Measurements from ENCODE around the gene RABAC1.

Gene RABAC1

DNA sequence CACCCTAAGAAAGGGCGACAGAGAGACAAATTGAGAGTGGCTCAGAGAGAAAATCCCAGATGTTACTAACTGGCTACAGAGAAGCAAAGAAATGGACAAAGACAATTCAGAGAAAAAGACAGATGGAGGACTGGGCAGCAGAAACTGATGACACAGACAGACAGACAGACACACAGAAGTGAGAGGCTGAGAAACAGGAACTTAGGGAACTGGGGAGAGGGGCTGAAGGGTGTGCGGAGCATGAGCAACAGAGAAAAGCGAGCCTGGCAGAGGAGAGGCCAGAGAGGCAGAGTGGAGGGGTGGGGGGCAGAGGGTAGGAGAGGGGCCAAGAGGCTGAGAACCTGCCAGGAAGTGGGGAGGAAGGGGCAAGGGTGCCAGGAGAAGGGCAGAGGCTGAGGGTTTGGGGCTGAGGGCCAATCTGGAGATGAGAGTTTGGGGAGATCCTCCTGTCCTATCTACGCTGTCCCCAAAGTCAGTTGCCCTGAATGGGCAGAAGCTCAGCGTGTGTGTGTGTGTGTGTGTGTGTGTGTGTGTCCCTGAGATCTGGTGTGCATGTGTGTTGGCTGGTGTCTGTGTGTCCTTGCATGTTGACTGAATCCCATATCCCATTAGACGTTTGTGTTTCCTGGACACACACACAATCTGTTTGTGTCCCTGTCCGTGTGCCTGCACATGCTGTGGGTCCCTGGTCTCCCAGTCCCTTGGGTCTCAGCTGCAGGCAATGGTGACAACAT is 25.3 kb downstream of the RABAC1 start:
- no peak overlapping the region for H3K4me3 ChIP-seq (ENCODE audit: low read length)
- peaks cover 7% of the 10 kb centered on the region for H3K4me1 ChIP-seq (ENCODE audit: insufficient read depth, low read length)
- H3K9ac ChIP-seq (ENCODE audit: low read depth, low read length), result no peak overlapping the region
- H3K27ac ChIP-seq (ENCODE audit: low read depth, low read length), result no peak overlapping the region
- no peaks in the 10 kb centered on the region for H3K9me3 ChIP-seq (ENCODE audit: insufficient read depth, low read depth, low read length)
- H3K27me3 ChIP-seq (ENCODE audit: insufficient read depth, low read length), result peaks cover 94% of the 10 kb centered on the region
- H3K36me3 ChIP-seq (ENCODE audit: insufficient read depth, low read length), result no peaks in the 10 kb centered on the region
- WGBS, result 42% methylated on average over 7 of the region's 7 CpGs

DNA sequence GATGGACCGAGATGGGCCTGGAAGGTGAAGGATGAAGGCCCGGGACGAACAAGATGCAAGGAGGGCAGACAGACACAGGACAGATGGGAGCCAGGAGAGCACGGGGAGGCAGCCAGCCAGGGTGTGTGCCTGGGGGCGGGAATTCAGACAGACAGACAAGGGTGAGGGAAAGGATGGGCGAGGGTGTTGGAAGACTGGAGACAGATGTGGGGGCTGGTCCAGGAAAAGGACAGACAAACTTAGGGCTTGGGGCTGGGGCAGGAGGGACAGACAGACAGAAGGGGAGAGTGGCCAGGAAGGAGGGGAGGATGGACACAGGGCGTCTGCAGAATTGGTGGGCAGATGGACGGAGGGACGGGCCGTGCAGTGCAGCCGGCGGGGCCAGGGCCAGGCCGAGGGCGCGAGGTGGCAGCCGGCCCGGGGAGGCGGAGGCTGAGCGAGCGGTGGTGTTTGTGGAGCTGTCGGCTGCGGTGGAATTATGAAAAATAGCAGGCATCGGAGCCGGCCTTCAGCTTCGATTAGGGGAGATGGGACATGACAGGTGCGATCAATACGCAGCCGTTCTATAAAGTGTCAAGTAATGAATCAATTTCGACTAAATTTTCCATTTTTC is 26.3 kb downstream of the RABAC1 start:
- H3K4me1 ChIP-seq (ENCODE audit: insufficient read depth, low read length), result peaks cover 7% of the 10 kb centered on the region
- no peaks in the 10 kb centered on the region for H3K36me3 ChIP-seq (ENCODE audit: insufficient read depth, low read length)
- 25% methylated on average over 29 of the region's 29 CpGs for WGBS
- H3K4me3 ChIP-seq (ENCODE audit: low read length), result no peak overlapping the region
- peaks cover 100% of the 10 kb centered on the region for H3K27me3 ChIP-seq (ENCODE audit: insufficient read depth, low read length)
- H3K9me3 ChIP-seq (ENCODE audit: insufficient read depth, low read depth, low read length), result no peaks in the 10 kb centered on the region
- no peak overlapping the region for H3K9ac ChIP-seq (ENCODE audit: low read depth, low read length)
- no peak overlapping the region for H3K27ac ChIP-seq (ENCODE audit: low read depth, low read length)

DNA sequence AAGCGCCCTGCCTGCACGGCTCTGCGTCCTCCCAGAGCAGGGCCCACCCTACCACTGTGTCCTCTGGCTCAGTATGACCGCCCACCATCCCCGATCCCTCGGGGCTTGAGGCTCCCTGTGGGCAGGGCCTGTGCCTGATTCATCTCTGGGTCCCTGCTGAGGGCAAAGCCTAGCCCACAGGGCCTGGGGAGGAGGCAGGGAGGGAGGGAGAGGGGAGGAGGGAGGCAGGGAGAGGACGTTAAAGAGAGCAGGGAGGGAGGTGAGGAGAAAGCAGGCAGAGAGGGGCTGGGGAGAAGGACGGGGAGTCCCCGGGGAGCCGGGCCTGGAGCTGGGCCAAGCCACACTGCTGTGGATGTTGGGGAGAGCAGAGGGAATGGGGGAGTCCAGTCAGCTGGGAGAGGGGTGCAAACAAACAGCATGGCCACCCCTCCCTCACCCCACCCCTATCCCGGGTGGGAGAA is 26.8 kb downstream of the RABAC1 start:
- H3K9me3 ChIP-seq (ENCODE audit: insufficient read depth, low read depth, low read length), result no peaks in the 10 kb centered on the region
- H3K36me3 ChIP-seq (ENCODE audit: insufficient read depth, low read length), result no peaks in the 10 kb centered on the region
- peaks cover 100% of the 10 kb centered on the region for H3K27me3 ChIP-seq (ENCODE audit: insufficient read depth, low read length)
- WGBS, result 7% methylated on average over 11 of the region's 11 CpGs
- no peak overlapping the region for H3K27ac ChIP-seq (ENCODE audit: low read depth, low read length)
- no peak overlapping the region for H3K4me3 ChIP-seq (ENCODE audit: low read length)
- no peak overlapping the region for H3K9ac ChIP-seq (ENCODE audit: low read depth, low read length)
- H3K4me1 ChIP-seq (ENCODE audit: insufficient read depth, low read length), result peaks cover 7% of the 10 kb centered on the region

DNA sequence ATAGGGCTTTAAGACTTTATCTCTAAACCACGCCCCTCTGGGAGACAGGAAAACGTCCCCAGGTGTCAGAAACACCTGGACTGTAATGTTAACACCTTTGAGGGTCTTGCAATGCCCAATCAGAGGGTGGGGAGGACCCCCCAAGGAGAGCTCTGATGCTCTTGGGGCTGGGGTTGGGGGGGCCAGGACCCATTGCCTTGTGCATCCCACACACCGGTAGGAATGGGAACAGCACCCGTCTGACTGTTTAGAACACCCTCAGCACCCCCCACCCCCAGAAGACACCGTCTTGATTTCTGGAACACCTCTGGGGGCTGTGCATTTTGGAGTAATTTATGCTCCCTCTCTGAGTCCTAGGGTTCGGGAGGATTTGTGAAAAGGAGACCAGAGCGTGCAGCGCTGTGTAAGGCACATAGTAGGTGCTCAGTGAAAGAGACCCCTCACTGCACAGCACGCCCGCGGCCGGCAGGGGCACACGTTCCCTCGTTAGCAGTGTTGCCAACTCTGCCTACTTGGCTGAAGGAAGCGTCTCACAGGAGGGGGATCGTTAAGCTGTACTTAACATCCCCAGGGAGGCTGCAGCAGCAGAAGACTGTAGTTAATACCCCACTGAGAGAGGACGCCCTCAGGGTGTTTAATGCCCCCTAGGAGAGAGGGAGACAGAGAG is 28.1 kb downstream of the RABAC1 start:
- H3K4me1 ChIP-seq (ENCODE audit: insufficient read depth, low read length), result peaks cover 7% of the 10 kb centered on the region
- H3K4me3 ChIP-seq (ENCODE audit: low read length), result no peak overlapping the region
- H3K36me3 ChIP-seq (ENCODE audit: insufficient read depth, low read length), result no peaks in the 10 kb centered on the region
- 6% methylated on average over 16 of the region's 17 CpGs for WGBS
- peaks cover 100% of the 10 kb centered on the region for H3K27me3 ChIP-seq (ENCODE audit: insufficient read depth, low read length)
- H3K27ac ChIP-seq (ENCODE audit: low read depth, low read length), result no peak overlapping the region
- no peaks in the 10 kb centered on the region for H3K9me3 ChIP-seq (ENCODE audit: insufficient read depth, low read depth, low read length)
- H3K9ac ChIP-seq (ENCODE audit: low read depth, low read length), result no peak overlapping the region

DNA sequence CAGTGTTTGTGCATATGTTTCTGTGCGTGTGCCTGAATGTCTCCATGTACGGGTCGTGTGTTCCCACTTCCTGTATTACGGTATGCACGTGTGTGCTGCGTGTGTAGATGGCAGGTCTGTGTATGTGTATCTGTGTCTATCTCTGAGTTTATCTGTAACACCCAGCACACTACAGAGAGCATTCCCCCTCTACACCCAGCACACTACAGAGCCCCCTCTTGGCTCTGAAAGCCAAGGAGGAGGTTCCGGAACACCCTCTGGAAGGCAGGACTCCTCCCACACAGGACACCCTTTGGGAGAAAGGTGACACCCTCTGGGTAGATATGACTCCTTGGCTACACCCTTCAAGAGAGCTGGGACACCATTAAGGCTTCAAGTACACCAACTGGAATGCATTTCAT is 28.8 kb downstream of the RABAC1 start:
- H3K36me3 ChIP-seq (ENCODE audit: insufficient read depth, low read length), result no peaks in the 10 kb centered on the region
- H3K27me3 ChIP-seq (ENCODE audit: insufficient read depth, low read length), result peaks cover 100% of the 10 kb centered on the region
- no peak overlapping the region for H3K4me3 ChIP-seq (ENCODE audit: low read length)
- 46% methylated on average over 4 of the region's 7 CpGs for WGBS
- peaks cover 7% of the 10 kb centered on the region for H3K4me1 ChIP-seq (ENCODE audit: insufficient read depth, low read length)
- no peak overlapping the region for H3K27ac ChIP-seq (ENCODE audit: low read depth, low read length)
- H3K9ac ChIP-seq (ENCODE audit: low read depth, low read length), result no peak overlapping the region
- no peaks in the 10 kb centered on the region for H3K9me3 ChIP-seq (ENCODE audit: insufficient read depth, low read depth, low read length)

DNA sequence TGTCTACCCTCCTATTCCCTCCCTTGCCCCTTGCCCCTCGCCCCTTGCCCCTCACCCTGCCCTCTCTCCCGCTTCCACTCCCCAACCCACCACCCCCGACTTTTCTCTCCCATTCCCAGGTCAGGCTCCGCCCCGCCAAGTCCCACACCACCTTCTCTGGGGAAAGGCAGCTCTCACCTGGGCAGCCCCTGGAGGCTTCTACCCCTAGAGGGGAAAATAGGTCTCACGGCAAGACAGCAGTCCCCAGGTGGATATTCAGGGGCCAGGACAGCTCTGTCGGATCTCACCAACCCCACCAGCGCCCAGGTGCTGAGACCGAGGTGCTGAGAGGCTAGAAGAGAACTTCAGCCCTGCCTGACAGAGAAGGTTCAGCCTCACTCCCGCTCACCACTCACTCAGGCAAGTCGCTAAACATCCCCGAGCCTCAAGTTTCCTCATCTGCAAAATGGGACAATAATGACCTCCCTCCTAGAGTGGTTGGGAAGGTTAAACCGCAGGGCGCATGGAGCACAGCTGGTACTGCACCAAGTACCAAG is 29.5 kb downstream of the RABAC1 start:
- Histone ChIP-seq H3K27me3 (ENCODE audit: insufficient read depth, low read length) (peaks cover 100% of the 10 kb centered on the region), H3K9ac (ENCODE audit: low read depth, low read length) (no peak overlapping the region), H3K4me1 (ENCODE audit: insufficient read depth, low read length) (peaks cover 7% of the 10 kb centered on the region)

DNA sequence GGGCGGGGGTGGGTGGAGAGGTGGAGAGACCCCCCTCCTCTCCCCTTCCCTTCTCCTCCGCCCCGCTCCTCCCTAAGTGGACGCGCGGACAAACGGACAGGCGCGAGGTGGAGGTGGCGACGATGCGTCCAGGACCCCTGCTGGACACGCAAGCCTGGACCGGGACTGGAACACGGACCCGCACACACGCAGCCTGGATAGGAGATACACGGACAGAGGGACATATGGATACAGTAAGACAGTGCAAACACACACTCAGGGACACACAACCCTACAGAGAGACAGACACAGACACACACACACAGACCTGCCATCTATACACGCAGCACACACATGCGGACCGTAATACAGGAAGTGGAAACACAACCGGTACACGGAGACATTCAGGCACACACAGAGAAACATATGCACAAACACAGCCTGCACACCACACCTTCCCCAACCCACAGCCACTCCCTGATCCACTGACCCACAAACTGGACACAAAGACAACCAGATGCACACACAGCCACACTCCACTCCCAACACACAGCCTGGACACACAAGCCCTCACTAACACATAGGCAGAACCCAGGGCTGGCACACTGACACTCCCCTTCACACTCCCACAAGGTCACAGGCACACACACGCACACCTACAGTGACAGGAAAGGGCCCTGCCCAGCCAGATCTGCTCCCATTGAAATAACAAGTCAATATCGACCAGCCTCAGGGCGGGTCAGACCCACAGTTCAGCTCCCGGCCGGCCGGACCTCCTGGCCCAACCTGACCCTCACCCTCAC is 30.2 kb downstream of the RABAC1 start:
- Histone ChIP-seq H3K27me3 (ENCODE audit: insufficient read depth, low read length) (peaks cover 100% of the 10 kb centered on the region), H3K4me1 (ENCODE audit: insufficient read depth, low read length) (peaks cover 7% of the 10 kb centered on the region), H3K36me3 (ENCODE audit: insufficient read depth, low read length) (no peaks in the 10 kb centered on the region), H3K9ac (ENCODE audit: low read depth, low read length) (no peak overlapping the region), H3K9me3 (ENCODE audit: insufficient read depth, low read depth, low read length) (no peaks in the 10 kb centered on the region), H3K4me3 (ENCODE audit: low read length) (no peak overlapping the region), H3K27ac (ENCODE audit: low read depth, low read length) (no peak overlapping the region)
- 5% methylated on average over 28 of the region's 29 CpGs for WGBS

More for the DNA sequence above, 29.5 kb downstream of the RABAC1 start:
- Histone ChIP-seq H3K4me3 (ENCODE audit: low read length) (no peak overlapping the region), H3K9me3 (ENCODE audit: insufficient read depth, low read depth, low read length) (no peaks in the 10 kb centered on the region), H3K27ac (ENCODE audit: low read depth, low read length) (no peak overlapping the region), H3K36me3 (ENCODE audit: insufficient read depth, low read length) (no peaks in the 10 kb centered on the region)
- 20% methylated on average over 14 of the region's 14 CpGs for WGBS

DNA sequence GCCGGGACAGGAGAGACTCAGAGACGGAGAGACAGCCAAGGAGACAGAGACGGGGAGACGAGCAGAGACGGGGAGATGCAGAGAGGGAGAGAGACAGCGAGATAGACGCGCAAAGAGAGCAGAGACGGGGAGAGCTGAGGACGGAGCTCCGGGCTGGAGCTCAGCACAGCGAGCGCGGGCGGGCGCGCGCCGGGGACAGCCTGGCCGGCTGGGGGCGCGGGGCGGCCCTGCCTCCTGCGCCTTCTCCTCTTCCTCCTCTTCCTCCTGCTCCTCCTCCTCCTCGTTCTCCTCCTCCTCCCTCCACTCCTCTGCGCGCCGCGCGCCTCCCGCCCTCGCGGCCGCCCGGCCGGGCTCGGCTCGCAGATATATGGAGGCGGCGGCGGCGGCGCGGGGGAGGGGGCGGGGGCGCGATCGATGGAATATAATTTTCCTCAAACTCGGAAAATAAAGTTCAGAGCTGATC is 30.9 kb downstream of the RABAC1 start, which contains the start of gene ERFL:
Gene ERFL (minus strand): TSS at position 229 of the 463 bp plus-strand sequence. CDS start 15,530 bp downstream, outside the sequence.
- Histone ChIP-seq H3K36me3 (ENCODE audit: insufficient read depth, low read length) (no peaks in the 10 kb centered on the region), H3K4me1 (ENCODE audit: insufficient read depth, low read length) (peaks cover 7% of the 10 kb centered on the region), H3K9me3 (ENCODE audit: insufficient read depth, low read depth, low read length) (no peaks in the 10 kb centered on the region), H3K27ac (ENCODE audit: low read depth, low read length) (no peak within 1 kb of the TSS), H3K4me3 (ENCODE audit: low read length) (peak within 1 kb of the TSS; percentile 47), H3K27me3 (ENCODE audit: insufficient read depth, low read length) (peaks cover 97% of the 10 kb centered on the region), H3K9ac (ENCODE audit: low read depth, low read length) (no peak within 1 kb of the TSS)
- WGBS, result under 1% methylated on average over 48 of the region's 49 CpGs

DNA sequence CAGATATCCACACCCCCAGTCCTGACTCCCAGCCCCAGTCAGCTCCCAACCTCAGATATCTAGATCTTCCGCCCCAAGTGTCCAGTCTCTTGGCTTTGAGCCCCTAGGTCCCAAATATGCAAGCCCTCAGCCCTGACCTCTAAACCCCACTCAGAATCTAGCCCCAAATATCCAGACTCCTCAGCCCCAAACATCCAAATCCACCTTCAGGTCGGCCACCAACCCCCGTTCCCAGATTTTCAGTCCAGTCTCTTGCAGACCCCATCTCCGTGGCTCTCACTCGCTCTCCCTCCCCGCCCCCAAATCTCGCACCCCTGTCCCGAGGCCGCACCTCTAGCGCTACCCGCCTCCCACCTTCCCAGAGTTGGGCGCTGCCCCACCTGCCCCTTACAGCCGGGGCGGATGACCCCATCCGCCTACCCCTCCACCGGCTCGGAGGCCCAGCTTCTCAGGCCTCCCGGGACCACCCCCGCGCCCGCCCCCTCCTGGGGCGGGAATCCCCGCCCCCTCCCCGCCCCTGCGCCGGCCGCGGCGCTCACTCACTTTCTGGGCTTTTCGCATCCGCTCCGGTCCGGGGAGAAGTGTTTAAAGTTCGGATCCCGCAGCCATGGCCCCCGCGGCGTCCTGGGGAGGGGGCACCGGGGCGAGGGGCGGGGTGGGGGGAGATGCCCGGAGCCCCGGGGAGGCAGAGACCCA is 31.5 kb downstream of the RABAC1 start:
- Histone ChIP-seq H3K4me1 (ENCODE audit: insufficient read depth, low read length) (peaks cover 7% of the 10 kb centered on the region), H3K27me3 (ENCODE audit: insufficient read depth, low read length) (peaks cover 97% of the 10 kb centered on the region), H3K27ac (ENCODE audit: low read depth, low read length) (no peak overlapping the region), H3K36me3 (ENCODE audit: insufficient read depth, low read length) (no peaks in the 10 kb centered on the region), H3K4me3 (ENCODE audit: low read length) (peak overlapping the region; percentile 47), H3K9me3 (ENCODE audit: insufficient read depth, low read depth, low read length) (no peaks in the 10 kb centered on the region), H3K9ac (ENCODE audit: low read depth, low read length) (no peak overlapping the region)
- WGBS, result 2% methylated on average over 40 of the region's 43 CpGs

DNA sequence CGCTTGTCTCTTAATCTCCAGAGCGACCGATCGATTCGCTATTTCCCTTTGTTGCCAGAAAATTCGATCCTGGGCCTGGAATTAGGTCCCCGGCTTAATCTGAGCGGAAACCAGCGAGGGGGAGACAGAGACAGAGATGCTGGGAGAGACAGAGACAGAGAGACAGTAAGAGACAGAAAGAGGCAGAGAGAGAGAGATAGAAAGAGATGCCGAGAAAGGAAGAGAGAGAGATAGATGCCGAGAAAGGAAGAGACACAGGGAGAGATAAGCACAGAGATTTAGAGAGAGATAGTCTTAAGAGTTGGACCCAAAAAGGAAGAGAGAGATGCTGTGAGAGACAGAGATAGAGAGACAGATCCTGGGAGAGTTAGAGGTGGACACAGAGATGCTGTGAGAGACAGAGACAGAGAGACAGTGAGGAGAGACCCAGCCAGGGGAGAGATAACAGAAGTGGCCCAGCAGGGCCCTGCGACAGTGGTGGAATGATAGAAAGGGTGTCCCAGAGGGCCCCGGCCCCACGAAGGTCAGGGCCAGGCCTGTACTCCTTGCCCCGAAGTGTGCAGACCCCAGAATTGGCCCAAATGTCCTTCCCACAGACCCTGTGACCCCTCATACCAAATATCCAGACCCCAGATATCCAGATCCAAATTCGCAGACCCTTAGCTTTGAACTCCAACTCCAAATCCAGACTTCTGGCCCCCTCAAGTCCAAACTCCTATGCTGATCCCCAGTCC is 32.2 kb downstream of the RABAC1 start:
- WGBS, result 45% methylated on average over 16 of the region's 16 CpGs
- Histone ChIP-seq H3K27ac (ENCODE audit: low read depth, low read length) (no peak overlapping the region), H3K9me3 (ENCODE audit: insufficient read depth, low read depth, low read length) (no peaks in the 10 kb centered on the region), H3K4me3 (ENCODE audit: low read length) (no peak overlapping the region), H3K27me3 (ENCODE audit: insufficient read depth, low read length) (peaks cover 97% of the 10 kb centered on the region), H3K36me3 (ENCODE audit: insufficient read depth, low read length) (no peaks in the 10 kb centered on the region), H3K9ac (ENCODE audit: low read depth, low read length) (no peak overlapping the region), H3K4me1 (ENCODE audit: insufficient read depth, low read length) (peaks cover 11% of the 10 kb centered on the region)
